ENCODE data around the gene RNASET2. TPM values are rescaled to one million over a fixed set of nuclear protein-coding genes. Genes with fewer than 3 reads are reported as not detected.
A peak's percentile ranks its signal among the peaks of the same experiment; 100 is the strongest.

RNASET2 gene
- total and polyA plus RNA-seq, 2 of the 13 experiments (the other 11 are each of a cell fraction or from before 2014, with no cell fraction given), result 44.6 to 597 TPM

GRCh38 chr6:166997768-166998255, 41.5 kb upstream of the RNASET2 start (continued):
- no peak for TF ChIP-seq HOMEZ (CRISPR knock-in tag; IDR thresholded peaks at IDR 0.05; ENCODE audit: low read depth)
- TF ChIP-seq, protein P1, sequence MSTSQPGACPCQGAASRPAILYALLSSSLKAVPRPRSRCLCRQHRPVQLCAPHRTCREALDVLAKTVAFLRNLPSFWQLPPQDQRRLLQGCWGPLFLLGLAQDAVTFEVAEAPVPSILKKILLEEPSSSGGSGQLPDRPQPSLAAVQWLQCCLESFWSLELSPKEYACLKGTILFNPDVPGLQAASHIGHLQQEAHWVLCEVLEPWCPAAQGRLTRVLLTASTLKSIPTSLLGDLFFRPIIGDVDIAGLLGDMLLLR (CRISPR knock-in tag; IDR thresholded peaks at IDR 0.05), result peak; percentile 29; the same call in 1 of the 2 replicates
- TF ChIP-seq ZNF850 (CRISPR knock-in tag; conservative IDR thresholded peaks at IDR 0.05), result no peak
- 0 out of 2 replicates have a peak, but pooled peaks have one; percentile 49 for TF ChIP-seq EEA1 (CRISPR knock-in tag; IDR thresholded peaks at IDR 0.05; ENCODE audit: borderline replicate concordance)
- no peak for TF ChIP-seq ZNF329 (CRISPR knock-in tag; IDR thresholded peaks at IDR 0.05; ENCODE audit: low read depth)
- no peak for TF ChIP-seq EP300 (IDR thresholded peaks at IDR 0.05; ENCODE audit: low read depth in 2 of 2, low read length in 2 of 2)
- TF ChIP-seq EP300 (CRISPR knock-in tag; IDR thresholded peaks at IDR 0.05; ENCODE audit: borderline replicate concordance), result no peak
- TF ChIP-seq MYNN (CRISPR knock-in tag; IDR thresholded peaks at IDR 0.05; ENCODE audit: low read depth), result no peak
- TF ChIP-seq, protein P2, sequence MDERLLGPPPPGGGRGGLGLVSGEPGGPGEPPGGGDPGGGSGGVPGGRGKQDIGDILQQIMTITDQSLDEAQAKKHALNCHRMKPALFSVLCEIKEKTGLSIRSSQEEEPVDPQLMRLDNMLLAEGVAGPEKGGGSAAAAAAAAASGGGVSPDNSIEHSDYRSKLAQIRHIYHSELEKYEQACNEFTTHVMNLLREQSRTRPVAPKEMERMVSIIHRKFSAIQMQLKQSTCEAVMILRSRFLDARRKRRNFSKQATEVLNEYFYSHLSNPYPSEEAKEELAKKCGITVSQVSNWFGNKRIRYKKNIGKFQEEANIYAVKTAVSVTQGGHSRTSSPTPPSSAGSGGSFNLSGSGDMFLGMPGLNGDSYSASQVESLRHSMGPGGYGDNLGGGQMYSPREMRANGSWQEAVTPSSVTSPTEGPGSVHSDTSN (CRISPR knock-in tag; IDR thresholded peaks at IDR 0.05), result no peak
- TF ChIP-seq TGIF2 (CRISPR knock-in tag; IDR thresholded peaks at IDR 0.05), result peak; percentile 34; the same call in 1 of the 2 replicates
- TF ChIP-seq CAMTA2 (CRISPR knock-in tag; IDR thresholded peaks at IDR 0.05; ENCODE audit: borderline replicate concordance), result no peak
- no peak for TF ChIP-seq HMG20A (CRISPR knock-in tag; IDR thresholded peaks at IDR 0.05; ENCODE audit: borderline replicate concordance)
- TF ChIP-seq XBP1 (CRISPR knock-in tag; IDR thresholded peaks at IDR 0.05), result no peak
- no peak for TF ChIP-seq ZNF354B (CRISPR knock-in tag; IDR thresholded peaks at IDR 0.05)
- no peak for TF ChIP-seq ZNF792 (CRISPR knock-in tag; IDR thresholded peaks at IDR 0.05)
- no peak for TF ChIP-seq NR2F6 (IDR thresholded peaks at IDR 0.05)
- TF ChIP-seq NR2F6 (CRISPR knock-in tag; IDR thresholded peaks at IDR 0.05), result no peak
- TF ChIP-seq ZNF724P (CRISPR knock-in tag; IDR thresholded peaks at IDR 0.05; ENCODE audit: borderline replicate concordance), result no peak
- TF ChIP-seq ZUFSP (CRISPR knock-in tag; IDR thresholded peaks at IDR 0.05; ENCODE audit: borderline replicate concordance), result no peak
- TF ChIP-seq NR2C2 (CRISPR knock-in tag; IDR thresholded peaks at IDR 0.05; ENCODE audit: borderline replicate concordance), result no peak
- TF ChIP-seq ZNF331 (CRISPR knock-in tag; IDR thresholded peaks at IDR 0.05), result no peak
- TF ChIP-seq SRSF1 (optimal IDR thresholded peaks at IDR 0.05; ENCODE audit: low read depth, low read length), result no peak
- no peak for TF ChIP-seq NONO (IDR thresholded peaks at IDR 0.05)
- TF ChIP-seq NONO (CRISPR knock-in tag; conservative IDR thresholded peaks at IDR 0.05), result 0 out of 2 replicates have a peak, but pooled peaks have one; percentile 36
- TF ChIP-seq BHLHE40 (IDR thresholded peaks at IDR 0.05; ENCODE audit: low read length), result peak; percentile 65
- TF ChIP-seq MBNL3 (CRISPR knock-in tag; conservative IDR thresholded peaks at IDR 0.05), result no peak
- TF ChIP-seq SMC3 (IDR thresholded peaks at IDR 0.05; ENCODE audit: low read length), result peak; percentile 54

All from HepG2 (cell line).